ENCODE results near the gene ASIP.

Gene ASIP

DNA sequence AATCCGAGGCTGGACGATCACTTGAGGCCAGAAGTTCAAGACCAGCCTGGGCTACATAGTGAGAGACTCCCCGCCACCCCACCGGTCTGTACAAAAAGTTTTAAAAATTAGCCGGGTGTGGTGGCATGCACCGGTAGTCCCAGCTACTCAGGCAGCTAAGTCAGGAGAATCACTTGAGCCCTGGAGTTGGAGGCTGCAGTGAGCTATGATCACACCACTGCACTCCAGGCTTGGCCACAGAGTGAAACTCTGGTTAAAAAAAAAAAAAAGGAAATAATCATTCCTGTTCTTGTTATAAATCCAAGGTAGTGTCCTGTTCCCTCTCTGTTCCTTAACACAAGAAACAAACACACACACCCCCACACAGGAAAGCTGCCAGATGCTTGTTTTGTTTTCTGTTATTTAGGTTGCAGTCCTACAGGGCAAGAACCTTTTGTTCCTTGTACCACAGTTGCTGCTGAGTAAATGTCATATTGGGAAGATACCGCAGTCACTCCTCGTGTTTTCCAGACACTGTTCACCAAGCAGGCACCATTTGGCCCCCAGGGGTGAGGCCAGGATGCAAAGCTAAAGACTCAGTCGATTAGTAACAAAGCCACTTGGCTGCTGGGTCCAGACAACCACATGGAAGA lies 28.9 kb downstream of the ASIP start:
- TF ChIP-seq, protein P1, sequence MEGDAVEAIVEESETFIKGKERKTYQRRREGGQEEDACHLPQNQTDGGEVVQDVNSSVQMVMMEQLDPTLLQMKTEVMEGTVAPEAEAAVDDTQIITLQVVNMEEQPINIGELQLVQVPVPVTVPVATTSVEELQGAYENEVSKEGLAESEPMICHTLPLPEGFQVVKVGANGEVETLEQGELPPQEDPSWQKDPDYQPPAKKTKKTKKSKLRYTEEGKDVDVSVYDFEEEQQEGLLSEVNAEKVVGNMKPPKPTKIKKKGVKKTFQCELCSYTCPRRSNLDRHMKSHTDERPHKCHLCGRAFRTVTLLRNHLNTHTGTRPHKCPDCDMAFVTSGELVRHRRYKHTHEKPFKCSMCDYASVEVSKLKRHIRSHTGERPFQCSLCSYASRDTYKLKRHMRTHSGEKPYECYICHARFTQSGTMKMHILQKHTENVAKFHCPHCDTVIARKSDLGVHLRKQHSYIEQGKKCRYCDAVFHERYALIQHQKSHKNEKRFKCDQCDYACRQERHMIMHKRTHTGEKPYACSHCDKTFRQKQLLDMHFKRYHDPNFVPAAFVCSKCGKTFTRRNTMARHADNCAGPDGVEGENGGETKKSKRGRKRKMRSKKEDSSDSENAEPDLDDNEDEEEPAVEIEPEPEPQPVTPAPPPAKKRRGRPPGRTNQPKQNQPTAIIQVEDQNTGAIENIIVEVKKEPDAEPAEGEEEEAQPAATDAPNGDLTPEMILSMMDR (conservative IDR thresholded peaks at IDR 0.05; ENCODE audit: low read depth, low read length): no peak
- no peak overlapping the region for H3K4me3 ChIP-seq (ENCODE audit: low read length)
- no peak for DNase-seq (ENCODE audit: low read depth)

DNA sequence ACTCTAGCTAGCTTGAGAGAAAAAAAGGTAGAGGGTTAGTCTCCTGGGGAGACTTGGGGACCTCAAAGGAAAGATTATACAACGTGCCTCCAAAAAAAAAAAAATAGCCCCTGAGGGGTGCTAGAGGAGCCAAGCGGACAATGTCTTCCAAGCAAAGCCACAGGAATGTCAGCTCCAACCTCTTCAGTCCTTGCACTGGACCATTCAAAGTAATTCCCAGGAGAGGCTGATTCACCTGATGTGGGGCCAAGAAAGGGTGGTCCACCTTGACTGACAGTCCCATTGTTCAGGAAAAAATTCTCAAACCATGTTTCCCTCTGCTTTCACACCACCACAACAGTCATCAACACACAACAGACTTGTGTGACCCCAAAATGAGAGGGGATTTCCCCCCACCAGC lies 30.7 kb downstream of the ASIP start:
- TF ChIP-seq, protein P1 (conservative IDR thresholded peaks at IDR 0.05; ENCODE audit: low read depth, low read length): no peak
- no peak overlapping the region for H3K4me3 ChIP-seq (ENCODE audit: low read length)
- DNase-seq (ENCODE audit: low read depth): no peak

DNA sequence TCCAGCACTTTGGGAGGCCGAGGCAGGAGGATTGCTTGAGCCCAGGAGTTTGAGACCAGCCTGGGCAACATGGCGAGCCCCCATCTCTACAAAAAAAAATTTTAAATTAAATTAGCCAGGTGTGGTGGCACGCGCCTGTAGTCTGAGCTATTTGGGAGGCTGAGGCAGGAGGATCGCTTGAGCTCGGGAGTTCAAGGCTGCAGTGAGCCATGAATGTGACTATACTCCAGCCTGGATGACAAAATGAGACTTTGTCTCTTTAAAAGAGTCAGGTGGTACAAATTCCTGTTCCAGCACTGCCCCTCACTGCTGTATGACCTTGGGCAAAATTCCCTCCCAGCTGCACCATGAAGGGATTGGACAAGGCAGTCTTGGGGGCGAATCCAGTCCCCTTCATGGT lies 33.5 kb downstream of the ASIP start:
- TF ChIP-seq, protein P1 (conservative IDR thresholded peaks at IDR 0.05; ENCODE audit: low read depth, low read length): no peak
- no peak for DNase-seq (ENCODE audit: low read depth)
- no peak overlapping the region for H3K4me3 ChIP-seq (ENCODE audit: low read length)

DNA sequence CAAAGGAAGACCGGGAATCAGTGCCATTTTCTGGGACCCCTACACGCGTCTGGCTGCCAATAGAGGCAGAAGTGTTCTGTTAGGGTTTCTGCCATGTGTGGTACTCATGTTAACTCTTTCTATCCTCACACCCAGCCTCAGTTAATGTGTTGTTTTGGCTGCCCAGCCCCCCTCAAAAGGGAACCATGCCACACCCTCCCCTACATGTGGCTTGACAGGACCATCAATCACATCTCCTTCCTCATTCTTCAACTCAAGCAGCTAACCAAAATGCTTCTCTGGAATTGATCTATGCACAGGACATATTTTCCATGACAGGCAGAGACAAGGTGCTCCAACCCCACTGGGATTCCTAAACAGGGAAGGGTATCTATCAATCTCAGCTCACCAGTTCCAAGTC lies 40.0 kb downstream of the ASIP start:
- DNase-seq (ENCODE audit: low read depth): no peak
- no peak overlapping the region for H3K4me3 ChIP-seq (ENCODE audit: low read length)
- TF ChIP-seq, protein P1 (conservative IDR thresholded peaks at IDR 0.05; ENCODE audit: low read depth, low read length): no peak

DNA sequence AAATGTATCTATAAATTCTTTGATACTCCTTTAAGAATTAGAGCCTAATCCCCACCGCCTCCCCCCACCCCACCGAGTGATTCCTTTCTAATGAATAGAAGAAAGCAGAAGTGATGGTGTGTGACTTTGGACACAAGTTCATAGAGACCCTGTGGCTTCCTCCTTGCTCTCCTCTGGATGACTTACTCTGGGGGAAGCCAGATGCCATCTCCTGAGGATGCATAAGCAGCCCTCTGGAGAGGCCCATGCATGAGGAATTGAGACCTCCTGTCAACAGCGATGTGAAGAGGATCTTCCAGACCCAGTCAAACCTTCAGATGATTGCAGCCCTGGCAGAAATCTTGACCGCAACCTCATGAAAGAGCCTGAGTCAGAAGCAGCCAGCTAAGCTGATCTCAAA lies 40.8 kb downstream of the ASIP start:
- TF ChIP-seq, protein P1 (conservative IDR thresholded peaks at IDR 0.05; ENCODE audit: low read depth, low read length): no peak
- H3K4me3 ChIP-seq (ENCODE audit: low read length): no peak overlapping the region
- no peak for DNase-seq (ENCODE audit: low read depth)

DNA sequence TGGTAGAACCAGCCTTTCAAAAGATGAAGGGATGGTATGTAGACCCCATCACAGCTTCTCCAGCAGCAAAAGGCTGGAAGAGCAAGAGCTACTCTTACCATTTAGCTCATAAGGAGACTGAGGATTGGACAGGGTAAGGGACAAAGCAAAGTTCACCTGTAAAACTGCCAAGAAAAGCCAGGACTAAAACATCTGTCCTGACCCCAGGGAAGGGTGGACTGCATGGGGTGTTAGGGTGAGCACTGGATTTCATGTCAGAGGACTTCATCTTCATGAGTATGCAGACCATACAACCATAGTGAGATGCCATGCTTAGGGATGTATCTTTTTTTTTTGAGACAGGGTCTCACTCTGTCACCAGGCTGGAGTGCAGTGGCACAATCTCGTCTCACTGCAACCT lies 42.6 kb downstream of the ASIP start:
- H3K4me3 ChIP-seq (ENCODE audit: low read length): no peak overlapping the region
- TF ChIP-seq, protein P1 (conservative IDR thresholded peaks at IDR 0.05; ENCODE audit: low read depth, low read length): no peak
- no peak for DNase-seq (ENCODE audit: low read depth)

DNA sequence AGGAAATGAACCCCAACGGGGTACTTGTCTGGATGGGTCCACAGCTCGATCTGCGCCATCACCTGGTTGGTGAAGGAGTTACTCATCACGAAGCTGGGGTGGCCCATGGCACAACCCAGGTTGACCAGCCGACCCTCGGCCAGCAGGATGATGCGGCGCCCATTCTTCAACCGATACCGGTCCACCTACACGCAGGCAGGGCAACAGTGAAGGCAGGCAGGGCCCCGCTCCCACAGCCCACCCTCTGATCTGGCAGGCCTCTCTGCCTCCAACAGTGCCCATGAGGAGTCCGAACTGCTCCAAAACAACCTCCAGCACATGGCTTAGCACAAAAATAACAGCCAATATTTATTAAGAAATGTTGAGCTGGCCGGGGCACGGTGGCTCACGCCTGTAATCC lies 44.2 kb downstream of the ASIP start:
- TF ChIP-seq, protein P1 (conservative IDR thresholded peaks at IDR 0.05; ENCODE audit: low read depth, low read length): no peak
- no peak for DNase-seq (ENCODE audit: low read depth)
- H3K4me3 ChIP-seq (ENCODE audit: low read length): no peak overlapping the region

Measured in retinal pigment epithelial cell (primary cell).